Stimulated activated naive CD8-positive, alpha-beta T cell treated with anti-CD3 and anti-CD28 coated beads, Interleukin-15, Interleukin-2, amounts not matched to agents 100 ng/mL and 50 ng/mL, for 24 hours (primary cell): ENCODE results near the gene GINS3.
"Not testable (repeated sequence)": the region's sequence is repeated elsewhere in the genome, so short reads cannot be mapped to it uniquely, and the experiment has no call there.

Source experiments
- H3K27ac Mint-ChIP-seq: one replicate; pipeline ENCODE4 v1.8.0; 2021; ENCODE audit warnings: mild to moderate bottlenecking, mixed read lengths
- H3K27me3 Mint-ChIP-seq: one replicate; pipeline ENCODE4 v1.8.0; 2021; ENCODE audit warnings: mixed read lengths
- H3K36me3 Mint-ChIP-seq: one replicate; pipeline ENCODE4 v1.8.0; 2021; ENCODE audit warnings: low read depth, mixed read lengths
- H3K4me1 Mint-ChIP-seq: one replicate; pipeline ENCODE4 v1.8.0; 2021; ENCODE audit warnings: low read depth, mixed read lengths
- H3K4me3 Mint-ChIP-seq: one replicate; pipeline ENCODE4 v1.8.0; 2021; ENCODE audit warnings: mild to moderate bottlenecking, mixed read lengths
- H3K9me3 Mint-ChIP-seq: one replicate; pipeline ENCODE4 v1.8.0; 2021; ENCODE audit warnings: mixed read lengths

GINS3 gene

DNA sequence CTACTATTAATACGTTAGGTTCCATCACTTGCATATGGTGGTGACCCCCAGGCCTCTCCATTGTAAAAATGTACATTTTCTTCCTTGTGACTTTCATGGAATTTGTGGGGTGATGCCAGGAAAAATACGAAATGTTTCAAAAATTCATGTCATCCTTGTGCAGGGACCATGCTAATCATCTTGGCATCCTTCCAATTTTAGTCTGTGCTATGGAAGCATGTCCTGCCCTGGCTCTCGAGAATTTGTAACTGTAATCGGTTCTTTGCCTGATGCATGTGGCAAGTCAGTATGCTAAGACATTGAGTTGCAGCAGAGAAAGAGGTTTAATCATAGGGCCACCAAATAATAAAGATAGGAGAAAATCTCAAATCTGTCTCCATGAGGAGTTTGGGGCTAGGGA lies 14.3 kb upstream of the GINS3 start:
- Mint-ChIP-seq H3K36me3 (no peaks in the 10 kb centered on the region), H3K27me3 (peaks cover 22% of the 10 kb centered on the region), H3K27ac (no peak overlapping the region), H3K9me3 (no peaks in the 10 kb centered on the region), H3K4me1 (no peaks in the 10 kb centered on the region), H3K4me3 (no peak overlapping the region)

DNA sequence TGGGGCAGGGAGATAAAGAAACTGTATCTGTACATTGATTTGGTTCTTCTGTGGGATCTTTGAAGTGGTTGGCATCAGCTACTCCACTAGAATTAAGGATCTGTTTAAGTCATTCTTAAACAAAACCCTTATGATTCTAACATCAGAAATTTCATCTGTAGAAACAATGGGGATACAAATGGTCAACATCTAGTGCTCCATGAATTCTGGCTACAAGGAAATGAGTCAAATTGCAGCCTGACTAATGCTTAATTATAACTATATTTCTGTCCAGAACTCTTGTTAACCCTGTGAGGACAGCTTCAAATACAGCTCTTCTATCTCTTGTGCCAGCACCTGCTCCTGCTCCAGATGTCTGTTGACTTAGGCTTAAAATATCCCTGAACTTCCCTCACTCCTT lies 13.9 kb upstream of the GINS3 start:
- Mint-ChIP-seq H3K9me3 (no peaks in the 10 kb centered on the region), H3K27me3 (peaks cover 20% of the 10 kb centered on the region)

DNA sequence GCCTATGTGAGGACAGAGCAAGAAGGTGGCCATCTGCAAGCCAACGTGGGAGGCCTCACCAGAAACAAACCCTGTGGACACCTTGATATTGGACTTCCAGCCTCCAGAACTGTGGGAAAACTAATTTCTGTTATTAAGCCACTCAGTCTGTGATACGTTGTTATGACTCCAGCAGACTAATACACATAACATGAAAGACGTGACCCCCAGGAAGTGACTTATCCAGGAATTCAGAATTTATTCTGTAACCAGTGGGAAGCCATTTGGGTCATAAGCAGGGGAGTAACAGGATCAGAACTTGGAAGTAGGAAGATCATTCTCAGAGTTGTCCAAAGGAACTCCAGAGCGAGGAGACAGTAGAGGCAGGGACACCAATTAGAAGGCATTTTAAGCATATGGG lies 12.5 kb upstream of the GINS3 start:
- Mint-ChIP-seq H3K27me3 (peaks cover 18% of the 10 kb centered on the region), H3K36me3 (no peaks in the 10 kb centered on the region), H3K9me3 (no peaks in the 10 kb centered on the region), H3K4me3 (no peak overlapping the region), H3K27ac (no peak overlapping the region), H3K4me1 (no peaks in the 10 kb centered on the region)

More for the DNA sequence above, 13.9 kb upstream of the GINS3 start:
- Mint-ChIP-seq H3K36me3 (no peaks in the 10 kb centered on the region), H3K4me3 (no peak overlapping the region), H3K4me1 (no peaks in the 10 kb centered on the region), H3K27ac (no peak overlapping the region)

DNA sequence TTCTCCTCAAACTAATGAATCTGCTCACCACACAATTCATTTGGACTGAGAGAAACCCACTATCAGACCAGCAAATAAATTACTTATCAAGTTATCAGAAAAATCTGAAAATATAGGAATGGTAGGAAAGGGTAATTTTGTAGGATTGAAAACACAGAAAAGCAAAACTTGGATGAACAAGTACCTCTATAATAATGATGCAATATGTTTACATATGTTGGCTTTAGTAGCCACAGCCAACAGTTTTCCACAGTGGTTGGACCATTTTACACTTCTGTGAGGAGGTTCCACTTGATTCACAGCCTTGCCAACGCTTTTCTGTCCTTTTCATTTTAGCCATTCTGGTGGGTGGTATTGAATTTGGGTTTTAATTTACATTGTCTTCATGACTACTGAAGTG lies 10.6 kb upstream of the GINS3 start:
- Mint-ChIP-seq H3K36me3 (no peaks in the 10 kb centered on the region), H3K27me3 (peaks cover 18% of the 10 kb centered on the region), H3K27ac (no peak overlapping the region), H3K4me3 (no peak overlapping the region), H3K9me3 (no peaks in the 10 kb centered on the region), H3K4me1 (no peaks in the 10 kb centered on the region)

DNA sequence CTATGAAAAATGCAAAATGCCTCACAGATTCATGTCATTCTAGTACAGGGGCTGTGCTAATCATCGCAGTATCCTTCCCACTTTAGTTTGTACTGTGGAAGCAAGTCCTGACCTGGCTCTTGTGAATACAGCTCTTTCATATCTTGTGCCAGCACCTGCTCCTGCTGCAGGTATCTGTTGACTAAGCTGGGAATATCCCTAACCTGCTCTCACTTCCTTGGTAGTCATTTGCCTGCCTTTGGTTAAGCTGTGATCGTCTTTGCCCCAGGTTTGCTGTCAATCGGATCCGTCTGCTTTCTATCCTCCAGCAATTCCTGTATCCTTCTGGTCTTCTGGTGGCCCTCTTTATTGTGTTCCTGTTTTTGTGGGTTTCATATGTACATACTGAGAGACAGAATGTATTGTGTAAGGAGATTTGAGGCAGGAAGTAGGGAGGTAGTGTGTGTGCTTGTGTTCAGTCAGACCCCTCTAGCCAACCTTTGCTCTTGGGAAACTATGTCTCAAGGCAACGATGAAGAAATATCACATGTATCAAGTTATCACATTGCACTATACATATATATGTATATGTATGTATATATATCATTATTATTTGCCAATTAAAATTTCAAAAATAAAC lies 7.7 kb upstream of the GINS3 start:
- H3K4me3 Mint-ChIP-seq: no peak overlapping the region
- no peak overlapping the region for H3K27ac Mint-ChIP-seq
- no peaks in the 10 kb centered on the region for H3K4me1 Mint-ChIP-seq
- H3K27me3 Mint-ChIP-seq: peaks cover 18% of the 10 kb centered on the region
- no peaks in the 10 kb centered on the region for H3K9me3 Mint-ChIP-seq
- H3K36me3 Mint-ChIP-seq: no peaks in the 10 kb centered on the region

DNA sequence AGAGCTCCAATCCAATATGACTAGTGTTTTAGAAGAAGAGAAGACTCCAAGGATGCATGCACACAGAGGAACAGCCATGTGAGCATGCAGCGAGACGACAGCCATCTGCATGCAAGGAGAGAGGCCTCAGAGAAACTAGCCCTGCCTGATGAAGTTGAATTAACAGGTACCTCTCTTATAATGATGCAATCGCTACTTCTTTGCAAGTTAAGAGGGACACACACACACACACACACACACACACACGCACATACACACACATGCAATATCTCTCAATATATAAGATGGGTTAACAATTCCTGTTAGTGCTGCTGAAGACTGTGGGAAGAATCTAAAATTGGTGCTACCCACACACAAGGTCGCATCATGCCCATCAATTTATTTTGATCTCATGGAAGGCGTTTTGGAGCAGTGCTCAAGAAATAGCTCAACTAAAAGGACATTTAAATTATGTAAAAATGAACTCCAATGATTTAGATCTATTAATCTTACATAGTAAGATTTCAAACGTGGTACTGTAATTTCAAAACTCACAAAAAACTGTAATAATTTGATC lies 7.0 kb upstream of the GINS3 start:
- no peaks in the 10 kb centered on the region for H3K9me3 Mint-ChIP-seq
- H3K36me3 Mint-ChIP-seq: no peaks in the 10 kb centered on the region
- no peak overlapping the region for H3K4me3 Mint-ChIP-seq
- no peaks in the 10 kb centered on the region for H3K4me1 Mint-ChIP-seq
- H3K27me3 Mint-ChIP-seq: peaks cover 18% of the 10 kb centered on the region
- H3K27ac Mint-ChIP-seq: no peak overlapping the region

DNA sequence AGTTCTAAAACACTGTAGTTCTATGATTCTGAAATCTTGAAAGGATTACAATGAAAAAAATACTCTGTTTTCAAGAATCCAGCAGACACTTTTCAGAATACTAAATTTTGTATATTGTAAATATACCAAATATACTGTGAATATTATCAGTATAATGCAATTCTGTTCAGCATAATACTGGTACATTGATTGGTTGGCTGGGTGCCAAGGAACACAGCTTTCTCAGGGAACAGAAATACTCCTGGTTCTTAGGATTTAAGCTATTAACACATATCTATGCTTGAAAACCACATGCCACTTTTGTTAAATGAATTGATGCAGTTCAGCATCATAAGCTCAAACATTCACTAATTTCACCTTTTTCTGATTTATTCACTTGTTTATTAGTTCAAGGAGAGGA lies 2.5 kb upstream of the GINS3 start:
- H3K4me3 Mint-ChIP-seq: no peak overlapping the region
- peaks cover 24% of the 10 kb centered on the region for H3K4me1 Mint-ChIP-seq
- H3K27me3 Mint-ChIP-seq: no peaks in the 10 kb centered on the region
- peaks cover 14% of the 10 kb centered on the region for H3K36me3 Mint-ChIP-seq
- H3K9me3 Mint-ChIP-seq: no peaks in the 10 kb centered on the region
- no peak overlapping the region for H3K27ac Mint-ChIP-seq

DNA sequence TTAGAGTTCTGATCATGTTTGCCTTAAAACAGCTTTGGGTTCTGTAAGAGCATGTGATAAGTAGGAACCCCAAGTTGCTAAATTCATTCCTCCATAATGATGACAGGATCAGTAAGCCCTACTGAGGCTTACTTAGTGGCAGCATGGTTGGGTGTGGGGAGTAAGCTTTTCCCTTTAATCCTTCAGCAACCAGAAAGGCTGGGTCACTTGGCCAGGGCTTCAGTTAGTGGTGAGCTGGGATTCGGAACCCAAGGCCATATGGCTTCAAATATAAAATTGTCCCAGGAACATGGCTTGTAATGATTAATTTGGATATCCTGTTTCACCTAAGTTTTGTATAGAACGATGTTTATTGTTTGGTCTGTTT lies 850 bp downstream of the GINS3 start:
- Mint-ChIP-seq H3K4me3 (peak overlapping the region; percentile 100), H3K27me3 (no peaks in the 10 kb centered on the region)

DNA sequence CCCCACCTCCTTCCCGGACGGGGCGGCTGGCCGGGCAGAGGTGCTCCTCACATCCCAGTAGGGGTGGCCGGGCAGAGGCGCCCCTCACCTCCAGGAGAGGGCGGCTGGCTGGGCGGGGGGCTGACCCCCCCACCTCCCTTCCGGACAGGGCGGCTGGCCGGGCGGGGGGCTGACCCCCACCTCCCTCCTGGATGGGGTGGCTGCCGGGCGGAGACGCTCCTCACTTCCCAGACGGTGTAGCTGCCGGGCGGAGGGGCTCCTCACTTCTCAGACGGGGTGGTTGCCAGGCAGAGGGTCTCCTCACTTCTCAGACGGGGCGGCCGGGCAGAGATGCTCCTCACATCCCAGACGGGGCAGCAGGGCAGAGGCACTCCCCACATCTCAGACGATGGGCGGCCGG lies 4.6 kb downstream of the GINS3 start:
- peaks cover 43% of the 10 kb centered on the region for H3K36me3 Mint-ChIP-seq
- H3K27me3 Mint-ChIP-seq, H3K27ac Mint-ChIP-seq, H3K9me3 Mint-ChIP-seq, H3K4me3 Mint-ChIP-seq: not testable (repeated sequence)
- H3K4me1 Mint-ChIP-seq: peaks cover 25% of the 10 kb centered on the region

More for the DNA sequence above, 850 bp downstream of the GINS3 start:
- H3K9me3 Mint-ChIP-seq: no peaks in the 10 kb centered on the region
- peaks cover 24% of the 10 kb centered on the region for H3K4me1 Mint-ChIP-seq
- peaks cover 24% of the 10 kb centered on the region for H3K36me3 Mint-ChIP-seq
- peak overlapping the region; percentile 99 for H3K27ac Mint-ChIP-seq

DNA sequence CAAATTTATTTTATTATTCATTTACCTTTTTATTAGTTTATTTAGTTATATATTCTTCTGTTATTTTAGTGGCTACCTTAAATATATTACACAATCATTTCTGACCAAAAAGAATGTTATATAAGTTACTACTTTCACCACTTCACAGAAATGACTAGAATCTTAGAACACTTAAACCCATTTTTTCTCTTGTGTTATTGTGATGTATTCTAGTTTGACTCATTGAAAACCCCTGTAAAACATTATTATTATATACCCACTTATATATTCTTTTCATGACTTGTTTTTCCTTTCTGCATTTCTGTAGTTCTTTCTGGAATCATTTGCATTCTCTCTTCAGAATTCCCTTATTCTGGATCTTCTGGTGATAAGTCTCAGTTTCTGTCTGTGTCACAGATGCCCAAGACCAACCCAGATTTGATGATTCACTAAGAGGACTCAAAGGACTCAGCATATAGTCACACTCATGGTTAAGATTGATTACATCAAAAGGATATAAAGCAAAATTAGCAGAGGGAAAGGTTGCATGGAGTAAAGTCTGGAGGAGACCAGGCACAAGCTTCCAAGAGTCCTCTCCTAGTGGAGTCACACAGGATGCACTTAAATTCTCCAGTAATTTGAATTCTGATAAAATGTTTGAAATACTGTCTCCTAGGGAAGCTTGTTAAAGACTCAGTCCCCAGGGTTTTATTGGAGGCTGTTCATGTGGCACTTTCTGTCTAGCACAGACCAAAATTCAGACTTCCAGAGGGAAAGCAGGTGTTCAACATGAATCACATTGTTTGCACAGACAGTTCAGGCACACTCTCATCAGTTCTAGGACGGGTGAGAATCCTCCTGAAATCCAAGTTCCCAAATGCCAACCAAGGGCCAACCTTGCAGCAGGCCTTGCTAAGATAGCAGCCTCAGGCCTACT lies 7.7 kb downstream of the GINS3 start:
- Mint-ChIP-seq H3K9me3 (no peaks in the 10 kb centered on the region), H3K27me3 (no peaks in the 10 kb centered on the region), H3K36me3 (peaks cover 48% of the 10 kb centered on the region), H3K4me3 (no peak overlapping the region), H3K4me1 (peaks cover 4% of the 10 kb centered on the region), H3K27ac (no peak overlapping the region)

DNA sequence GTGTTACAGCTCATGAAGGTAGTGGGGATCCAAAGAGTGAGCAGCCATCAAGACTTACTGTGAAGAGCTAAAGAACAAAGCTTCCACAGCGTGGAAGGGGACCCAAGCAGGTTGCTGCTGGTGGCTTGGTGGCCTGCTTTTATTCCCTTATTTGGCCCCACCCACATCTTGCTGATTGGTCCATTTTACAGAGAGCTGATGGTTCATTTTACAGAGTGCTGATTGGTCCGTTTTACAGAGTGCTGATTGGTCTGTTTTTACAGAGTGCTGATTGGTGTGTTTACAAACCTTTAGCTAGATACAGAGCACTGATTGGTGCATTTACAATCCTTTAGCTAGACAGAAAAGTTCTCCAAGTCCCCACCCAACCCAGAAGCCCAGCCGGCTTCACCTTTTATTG lies 9.0 kb downstream of the GINS3 start:
- not testable (repeated sequence) for H3K4me3 Mint-ChIP-seq, H3K9me3 Mint-ChIP-seq, H3K4me1 Mint-ChIP-seq, H3K27me3 Mint-ChIP-seq, H3K27ac Mint-ChIP-seq
- H3K36me3 Mint-ChIP-seq: peaks cover 48% of the 10 kb centered on the region

DNA sequence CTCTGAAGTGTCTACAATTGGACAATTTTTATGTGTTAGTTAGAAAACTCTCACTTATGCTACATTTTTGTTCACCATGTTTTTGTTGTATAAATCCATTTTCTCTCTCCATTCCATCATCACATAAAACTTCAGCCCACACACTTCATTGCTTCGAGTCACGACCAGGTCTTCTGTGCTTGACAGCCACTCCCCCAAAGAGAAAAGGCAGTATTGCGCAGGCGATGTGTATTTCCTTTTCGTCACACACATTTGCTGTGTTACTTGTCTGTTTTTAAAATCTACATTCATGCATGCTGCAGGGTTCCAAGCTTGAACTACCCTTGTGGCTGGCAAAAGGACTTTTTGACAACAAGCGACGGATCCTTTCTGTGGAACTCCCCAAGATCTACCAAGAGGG lies 10.5 kb downstream of the GINS3 start:
- no peak overlapping the region for H3K4me3 Mint-ChIP-seq
- no peak overlapping the region for H3K27ac Mint-ChIP-seq
- H3K27me3 Mint-ChIP-seq: no peaks in the 10 kb centered on the region
- H3K36me3 Mint-ChIP-seq: peaks cover 47% of the 10 kb centered on the region
- H3K9me3 Mint-ChIP-seq: no peaks in the 10 kb centered on the region
- H3K4me1 Mint-ChIP-seq: peaks cover 4% of the 10 kb centered on the region

DNA sequence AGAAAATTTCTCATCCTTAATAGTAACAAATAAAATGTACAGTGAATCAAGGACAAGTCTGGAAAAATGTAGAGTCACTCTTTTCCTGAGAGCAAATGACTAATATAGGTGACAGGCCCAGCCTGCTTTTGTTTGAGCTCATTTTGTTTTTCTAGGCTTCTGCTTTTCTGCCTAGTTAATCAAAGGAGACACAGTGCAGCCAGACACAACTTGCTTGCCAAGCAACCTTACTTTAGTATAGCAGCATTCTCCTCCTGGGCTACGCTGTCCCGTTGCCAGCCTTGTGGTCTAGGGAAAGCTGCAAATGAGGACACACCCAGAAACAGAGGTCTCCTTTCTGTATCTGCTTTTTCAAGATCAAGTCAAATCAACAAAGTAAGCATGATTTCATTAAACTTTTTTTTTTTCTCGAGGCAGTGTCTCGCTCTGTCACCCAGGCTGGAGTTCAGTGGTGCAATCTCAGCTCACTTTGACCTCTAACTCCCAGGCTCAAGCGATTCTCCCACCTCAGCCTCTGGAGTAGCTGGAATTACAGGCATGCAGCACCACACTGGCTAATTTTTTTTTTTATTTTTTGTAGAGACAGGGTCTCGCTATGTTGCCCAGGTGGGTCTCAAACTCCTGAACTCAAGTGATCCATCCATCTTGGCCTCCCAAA lies 17.2 kb downstream of the GINS3 start:
- no peaks in the 10 kb centered on the region for H3K9me3 Mint-ChIP-seq
- no peaks in the 10 kb centered on the region for H3K4me1 Mint-ChIP-seq
- no peak overlapping the region for H3K27ac Mint-ChIP-seq
- no peak overlapping the region for H3K4me3 Mint-ChIP-seq
- H3K36me3 Mint-ChIP-seq: peaks cover 10% of the 10 kb centered on the region
- H3K27me3 Mint-ChIP-seq: no peaks in the 10 kb centered on the region

DNA sequence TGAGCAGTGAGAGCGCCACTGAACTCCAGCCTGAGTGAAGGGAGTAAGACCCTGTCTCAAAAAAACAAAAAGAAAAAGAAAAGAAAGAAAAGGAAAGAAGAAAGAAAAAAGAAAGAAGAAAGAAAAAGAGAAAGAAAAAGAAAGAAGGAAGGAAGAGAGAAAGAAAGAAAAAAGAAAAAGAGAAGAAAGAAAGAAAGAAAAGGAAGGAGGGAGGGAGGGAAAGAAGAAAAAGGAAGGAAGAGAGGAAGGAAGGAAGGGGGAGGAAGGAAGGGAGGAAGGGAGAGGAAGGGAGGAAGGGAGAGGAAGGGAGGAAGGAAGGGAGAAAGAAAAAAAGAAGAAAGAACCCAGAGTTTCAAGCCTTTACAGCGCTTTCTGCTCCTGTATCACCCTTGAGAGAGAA lies 19.1 kb downstream of the GINS3 start:
- H3K27me3 Mint-ChIP-seq: no peaks in the 10 kb centered on the region
- no peak overlapping the region for H3K4me3 Mint-ChIP-seq
- no peaks in the 10 kb centered on the region for H3K9me3 Mint-ChIP-seq
- no peaks in the 10 kb centered on the region for H3K4me1 Mint-ChIP-seq
- H3K36me3 Mint-ChIP-seq: no peaks in the 10 kb centered on the region
- H3K27ac Mint-ChIP-seq: no peak overlapping the region
